Upper lobe of right lung (tissue), 1 donor: ENCODE measurements around the gene VAPB. TPM values are rescaled to one million over a fixed set of nuclear protein-coding genes. Genes with fewer than 3 reads are reported as not detected.

ENCODE experiments used
- ATAC-seq: fragments of 200-7000 bp; cut with Tn5 transposase; one replicate; pipeline ENCODE4 v1.9.1; 2020; ENCODE audit warnings: mild to moderate bottlenecking, moderate library complexity
- DNase-seq: peaks from one replicate; pipeline ENCODE4 v3.0.0-alpha.2; 2020
- H3K27ac ChIP-seq: fragments of 200-600 bp; one replicate; pipeline ENCODE4 v1.8.0; 2022
- H3K27me3 ChIP-seq: fragments of 200-600 bp; one replicate; pipeline ENCODE4 v1.8.0; 2022; ENCODE audit warnings: mild to moderate bottlenecking
- H3K36me3 ChIP-seq: fragments of 200-600 bp; one replicate; pipeline ENCODE4 v1.8.0; 2022
- H3K4me1 ChIP-seq: fragments of 200-600 bp; one replicate; pipeline ENCODE4 v1.8.0; 2022
- H3K4me3 ChIP-seq: fragments of 200-600 bp; one replicate; pipeline ENCODE4 v1.8.0; 2022; ENCODE audit warnings: mild to moderate bottlenecking
- H3K9me3 ChIP-seq: fragments of 200-600 bp; one replicate; pipeline ENCODE4 v1.8.0; 2022
- intact Hi-C: fragments of 100-400 bp; cut with DNase I; formaldehyde crosslinking; loops from one replicate; pipeline ENCODE4 v1.11.0; 2022
- total RNA-seq: library from RNA; stranded (reverse); fragmentation: NEBNext Ultra II Directional; extraction: Animal tissue kit (Norgen Biotek cat#: 25700); gene quantifications from one replicate; pipeline ENCODE4 v1.2.1, GENCODE V29; 2021
- TF ChIP-seq, protein P1 (sequence below): fragments of 200-600 bp; IDR thresholded peaks from one replicate; pipeline ENCODE4 v1.8.0; 2022; ENCODE audit warnings: antibody characterized with exemption
- donor health status: DM: no; HTN: yes; CAD: no; lungs with severe emphysema.

The VAPB gene
- total RNA-seq, 1 donor from 2014 or later: 47.8 TPM

DNA sequence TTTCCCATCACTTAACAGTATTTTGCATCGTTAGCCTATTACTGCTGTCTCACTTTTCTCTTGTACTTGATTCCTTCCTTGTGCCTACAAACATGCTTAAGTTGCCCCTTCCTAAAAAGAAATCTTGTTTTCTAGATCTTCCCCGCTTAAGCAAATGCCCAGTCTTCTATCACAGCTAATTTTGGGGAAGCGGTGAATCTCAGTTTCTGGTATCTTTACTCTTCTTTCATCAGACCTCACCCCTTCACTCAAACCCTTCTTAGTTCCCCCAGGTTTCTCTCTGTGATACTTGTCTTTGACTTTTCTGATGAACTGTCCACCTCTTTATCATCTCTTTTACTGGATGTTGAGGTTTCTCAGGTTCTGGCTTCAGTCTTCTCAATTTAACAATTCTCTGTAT, 14.2 kb downstream of the VAPB start:
- no peaks in the 10 kb centered on the region for H3K27me3 ChIP-seq
- intact Hi-C loops: no loop called here
- TF ChIP-seq, protein P1, sequence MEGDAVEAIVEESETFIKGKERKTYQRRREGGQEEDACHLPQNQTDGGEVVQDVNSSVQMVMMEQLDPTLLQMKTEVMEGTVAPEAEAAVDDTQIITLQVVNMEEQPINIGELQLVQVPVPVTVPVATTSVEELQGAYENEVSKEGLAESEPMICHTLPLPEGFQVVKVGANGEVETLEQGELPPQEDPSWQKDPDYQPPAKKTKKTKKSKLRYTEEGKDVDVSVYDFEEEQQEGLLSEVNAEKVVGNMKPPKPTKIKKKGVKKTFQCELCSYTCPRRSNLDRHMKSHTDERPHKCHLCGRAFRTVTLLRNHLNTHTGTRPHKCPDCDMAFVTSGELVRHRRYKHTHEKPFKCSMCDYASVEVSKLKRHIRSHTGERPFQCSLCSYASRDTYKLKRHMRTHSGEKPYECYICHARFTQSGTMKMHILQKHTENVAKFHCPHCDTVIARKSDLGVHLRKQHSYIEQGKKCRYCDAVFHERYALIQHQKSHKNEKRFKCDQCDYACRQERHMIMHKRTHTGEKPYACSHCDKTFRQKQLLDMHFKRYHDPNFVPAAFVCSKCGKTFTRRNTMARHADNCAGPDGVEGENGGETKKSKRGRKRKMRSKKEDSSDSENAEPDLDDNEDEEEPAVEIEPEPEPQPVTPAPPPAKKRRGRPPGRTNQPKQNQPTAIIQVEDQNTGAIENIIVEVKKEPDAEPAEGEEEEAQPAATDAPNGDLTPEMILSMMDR: no peak
- no peak overlapping the region for H3K4me3 ChIP-seq
- ATAC-seq (no peak), DNase-seq (no peak)
- no peak overlapping the region for H3K27ac ChIP-seq
- no peaks in the 10 kb centered on the region for H3K36me3 ChIP-seq
- H3K9me3 ChIP-seq: no peaks in the 10 kb centered on the region
- peaks cover 33% of the 10 kb centered on the region for H3K4me1 ChIP-seq

DNA sequence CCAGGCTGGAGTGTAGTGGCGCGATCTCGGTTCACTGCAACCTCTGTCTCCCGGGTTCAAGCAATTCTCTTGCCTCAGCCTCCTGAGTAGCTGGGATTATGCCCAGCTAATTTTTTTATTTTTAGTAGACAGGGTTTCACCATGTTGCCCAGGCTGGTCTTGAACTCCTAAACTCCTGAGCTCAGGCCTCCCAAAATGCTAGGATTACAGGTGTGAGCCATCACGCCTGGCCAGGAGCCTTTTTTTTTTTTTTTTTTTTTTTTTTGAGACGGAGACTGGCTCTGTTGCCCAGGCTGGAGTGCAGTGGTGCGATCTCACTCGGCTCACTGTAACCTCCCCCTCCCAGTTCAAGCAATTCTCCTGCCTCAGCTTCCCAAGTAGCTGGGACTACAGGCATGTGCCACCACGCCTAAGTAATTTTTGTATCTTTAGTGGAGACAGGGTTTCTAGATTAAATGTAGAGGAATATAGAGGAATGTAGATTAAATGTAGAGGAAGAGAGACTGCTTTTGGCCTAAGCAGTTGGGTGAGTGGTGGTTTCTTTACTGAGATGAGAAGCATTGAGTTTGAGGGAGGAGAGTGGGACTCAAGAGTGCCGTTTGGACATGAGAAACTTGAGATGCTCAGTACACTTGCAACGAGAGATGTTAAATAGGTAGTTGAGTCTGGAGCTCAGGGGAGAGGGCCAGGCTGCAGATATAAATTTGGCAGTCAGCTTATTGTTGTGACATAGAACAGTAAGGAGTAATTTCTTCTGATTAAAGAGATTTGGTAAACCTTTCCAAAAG, 16.7 kb downstream of the VAPB start:
- H3K4me3 ChIP-seq: no peak overlapping the region
- H3K27me3 ChIP-seq: no peaks in the 10 kb centered on the region
- no peaks in the 10 kb centered on the region for H3K36me3 ChIP-seq
- DNase-seq (no peak), ATAC-seq (no peak)
- H3K27ac ChIP-seq: no peak overlapping the region
- no peaks in the 10 kb centered on the region for H3K9me3 ChIP-seq
- TF ChIP-seq, protein P1: no peak
- peaks cover 46% of the 10 kb centered on the region for H3K4me1 ChIP-seq
- intact Hi-C loops: no loop called here

- Histone ChIP-seq H3K27ac (no peak overlapping the region), H3K4me3 (no peak overlapping the region), H3K9me3 (no peaks in the 10 kb centered on the region), H3K27me3 (no peaks in the 10 kb centered on the region), H3K4me1 (peaks cover 38% of the 10 kb centered on the region), H3K36me3 (no peaks in the 10 kb centered on the region)
- no peak for ATAC-seq
- intact Hi-C loops: no loop called here
- TF ChIP-seq, protein P1: no peak
- no peak for DNase-seq
Observed at GRCh38 chr20:58406422-58407001, 17.5 kb downstream of the VAPB start.

GRCh38 chr20:58407201-58407873, 18.3 kb downstream of the VAPB start:
- TF ChIP-seq, protein P1: no peak
- intact Hi-C loops: no loop called here
- H3K27ac ChIP-seq: no peak overlapping the region
- peaks cover 38% of the 10 kb centered on the region for H3K4me1 ChIP-seq
- no peaks in the 10 kb centered on the region for H3K27me3 ChIP-seq
- H3K4me3 ChIP-seq: no peak overlapping the region
- H3K36me3 ChIP-seq: no peaks in the 10 kb centered on the region
- no peaks in the 10 kb centered on the region for H3K9me3 ChIP-seq
- no peak for ATAC-seq
- no peak for DNase-seq

- no peak overlapping the region for H3K27ac ChIP-seq
- no peaks in the 10 kb centered on the region for H3K36me3 ChIP-seq
- intact Hi-C loops: no loop called here
- peaks cover 38% of the 10 kb centered on the region for H3K4me1 ChIP-seq
- TF ChIP-seq, protein P1: no peak
- no peaks in the 10 kb centered on the region for H3K27me3 ChIP-seq
- no peak overlapping the region for H3K4me3 ChIP-seq
- ATAC-seq (no peak), DNase-seq (no peak)
- no peaks in the 10 kb centered on the region for H3K9me3 ChIP-seq
Observed at GRCh38 chr20:58407966-58408557, 19.0 kb downstream of the VAPB start.
